Transverse colon (tissue), 4 donors: ENCODE results near the gene LEPR. TPM values are rescaled to one million over a fixed set of nuclear protein-coding genes. Genes with fewer than 3 reads are reported as not detected.
"Not testable (repeated sequence)": the region's sequence is repeated elsewhere in the genome, so short reads cannot be mapped to it uniquely, and the experiment has no call there.

Experiments used
- DNase-seq: peaks from one replicate; pipeline ENCODE4 v3.0.0-alpha.2; 2019
- H3K27ac ChIP-seq, 4 donors: fragments of 200-600 bp; sonication (generic); 2 replicates each; pipeline ENCODE4 v1.5.1; 2016 to 2018; ENCODE audit warnings: inconsistent platforms in 4 of 4
- H3K27me3 ChIP-seq: fragments of 200-600 bp; sonication (generic); 2 replicates; pipeline ENCODE4 v1.5.1; 2017; ENCODE audit warnings: inconsistent platforms
- H3K36me3 ChIP-seq, 4 donors: fragments of 200-600 bp; sonication (generic); 2 replicates each; pipeline ENCODE4 v1.5.1; 2017 to 2019; ENCODE audit warnings: inconsistent platforms in 4 of 4
- H3K4me1 ChIP-seq, 4 donors: fragments of 200-600 bp; sonication (generic); 2 replicates each; pipeline ENCODE4 v1.5.1; 2017 to 2020; ENCODE audit warnings: inconsistent platforms in 4 of 4
- H3K4me3 ChIP-seq, 4 donors: fragments of 200-600 bp; sonication (generic); 1 replicate in 1 of 4; 2 replicates in 3 of 4; pipeline versions ENCODE4 v1.5.1 to v1.6.1; 2017 to 2019; ENCODE audit warnings: inconsistent platforms in 4 of 4
- H3K9me3 ChIP-seq, 2 donors: fragments of 200-600 bp; sonication (generic); 2 replicates each; pipeline ENCODE4 v1.5.1; 2017 to 2019; ENCODE audit warnings: inconsistent platforms in 2 of 2
- CTCF ChIP-seq, 5 experiments: fragments of 200-600 bp in 3 of 5; fragments of 450-650 bp in 2 of 5; sonication (generic) in 3 of 5; IDR thresholded peaks; 1 replicate in 2 of 5; 2 replicates in 3 of 5; pipeline ENCODE4 v1.5.1; 2016 to 2017; ENCODE audit warnings: antibody characterized with exemption in 5 of 5, inconsistent platforms in 3 of 5, mild to moderate bottlenecking in 2 of 5, moderate library complexity in 1 of 5
- EP300 ChIP-seq: sonication (generic); formaldehyde crosslinking; IDR thresholded peaks from one replicate; pipeline ENCODE4 v1.6.1; 2017; ENCODE audit warnings: antibody characterized with exemption, low read depth
- POLR2A ChIP-seq: fragments of 450-650 bp; IDR thresholded peaks from one replicate; pipeline ENCODE4 v1.6.1; 2016; ENCODE audit warnings: antibody characterized with exemption, mild to moderate bottlenecking, moderate library complexity
- POLR2AphosphoS5 ChIP-seq, 3 donors: sonication (generic); formaldehyde crosslinking; IDR thresholded peaks; one replicate each; pipeline ENCODE4 v1.6.1; 2016; ENCODE audit warnings: antibody characterized with exemption in 3 of 3
- WGBS, 2 donors: methylation state at CpG; one replicate each; pipeline ENCODE4 v1.1.5; 2018; ENCODE audit warnings: low coverage in 1 of 2; 5-methylcytosine and 5-hydroxymethylcytosine counted together
- in situ Hi-C, 4 donors: fragments of 200-750 bp; cut with MboI; loops; one replicate each; pipeline versions ENCODE4 v1.15.0 to v1.15.1; 2017; ENCODE audit warnings: low sequenced_read_pairs in 3 of 4, low pct_ligation_motif_present in 1 of 4, low pct_unique_long_range_greater_than_20kb in 1 of 4
- intact Hi-C: fragments of 100-400 bp; cut with DNase I; formaldehyde crosslinking; loops from one replicate; pipeline ENCODE4 v1.15.1; 2023; ENCODE audit warnings: low total_unique reads
- total RNA-seq, 4 donors: library from RNA; depleted of rRNA; stranded (reverse); fragments of >200 nt; gene quantifications; one replicate each; pipeline ENCODE4 v1.1.0, GENCODE V29; 2016

The LEPR gene
- total RNA-seq, 4 donors from 2014 or later = 0.37 to 8.4 (median 1.5) TPM

- TF ChIP-seq EP300 (no peak), POLR2AphosphoS5 (IDR thresholded peaks at IDR 0.05) (no peak), CTCF (IDR thresholded peaks at IDR 0.05) (no peak), POLR2A (no peak)
- H3K9me3 ChIP-seq = no peaks in the 10 kb centered on the region
- intact Hi-C loops (no loop called here), in situ Hi-C loops (no loop called here)
- no peak overlapping the region for H3K27ac ChIP-seq
- no peaks in the 10 kb centered on the region for H3K27me3 ChIP-seq
- no peak for DNase-seq
- no peaks in the 10 kb centered on the region for H3K36me3 ChIP-seq
- H3K4me1 ChIP-seq = no peaks in the 10 kb centered on the region
- H3K4me3 ChIP-seq = no peak overlapping the region
Observed at GRCh38 chr1:65456481-65456880, 36.0 kb downstream of the LEPR start.

- intact Hi-C loops = no loop called here
- no peak for TF ChIP-seq POLR2A
- no peak for TF ChIP-seq CTCF (IDR thresholded peaks at IDR 0.05)
- no peak for TF ChIP-seq EP300
- TF ChIP-seq POLR2AphosphoS5 (IDR thresholded peaks at IDR 0.05) = no peak
- in situ Hi-C loops = no loop called here
Observed at GRCh38 chr1:65457868-65458267, 37.4 kb downstream of the LEPR start.

GRCh38 chr1:65458730-65459396 lies 38.4 kb downstream of the LEPR start:
- no peak for TF ChIP-seq POLR2A
- TF ChIP-seq CTCF (IDR thresholded peaks at IDR 0.05) = no peak
- no peak for TF ChIP-seq POLR2AphosphoS5 (IDR thresholded peaks at IDR 0.05)
- TF ChIP-seq EP300 = no peak
- Histone ChIP-seq H3K4me1 (no peaks in the 10 kb centered on the region), H3K9me3 (no peaks in the 10 kb centered on the region), H3K27ac (no peak overlapping the region), H3K27me3 (no peaks in the 10 kb centered on the region), H3K36me3 (no peaks in the 10 kb centered on the region), H3K4me3 (no peak overlapping the region)
- intact Hi-C loops = no loop called here
- in situ Hi-C loops = no loop called here
- WGBS, 2 donors = 71% methylated on average over 2 of the region's 2 CpGs; no CpG with 5 or more reads in 1 of the 2 donors
- DNase-seq = no peak

More at GRCh38 chr1:65457868-65458267, 37.4 kb downstream of the LEPR start:
- Histone ChIP-seq H3K27me3 (no peaks in the 10 kb centered on the region), H3K4me1 (no peaks in the 10 kb centered on the region), H3K36me3 (no peaks in the 10 kb centered on the region), H3K27ac (no peak overlapping the region), H3K4me3 (no peak overlapping the region), H3K9me3 (no peaks in the 10 kb centered on the region)
- no peak for DNase-seq

GRCh38 chr1:65459397-65459768 lies 38.9 kb downstream of the LEPR start:
- Histone ChIP-seq H3K4me3 (no peak overlapping the region), H3K9me3 (no peaks in the 10 kb centered on the region), H3K4me1 (no peaks in the 10 kb centered on the region), H3K27me3 (no peaks in the 10 kb centered on the region), H3K36me3 (no peaks in the 10 kb centered on the region), H3K27ac (no peak overlapping the region)
- no peak for TF ChIP-seq POLR2AphosphoS5 (IDR thresholded peaks at IDR 0.05)
- TF ChIP-seq CTCF (IDR thresholded peaks at IDR 0.05) = peak in 3 of 5 experiments; percentile 21 to 27 (median 23)
- no peak for DNase-seq
- in situ Hi-C loops = no loop called here
- intact Hi-C loops = no loop called here
- WGBS, 2 donors = 45 to 86% methylated on average over 1 of the region's 1 CpG

- H3K9me3 ChIP-seq, H3K27me3 ChIP-seq, in situ Hi-C loops, DNase-seq, H3K27ac ChIP-seq, H3K36me3 ChIP-seq, intact Hi-C loops, H3K4me3 ChIP-seq, H3K4me1 ChIP-seq: not testable (repeated sequence)
- WGBS, 2 donors = 93 to 100% methylated on average over 1 of the region's 1 CpG
Observed at GRCh38 chr1:65465837-65466236, 45.4 kb downstream of the LEPR start.
